Mesenteric fat pad (tissue), 1 donor: ENCODE measurements around the gene BMP3. TPM values are rescaled to one million over a fixed set of nuclear protein-coding genes. Genes with fewer than 3 reads are reported as not detected.
"Not testable (repeated sequence)": the region's sequence is repeated elsewhere in the genome, so short reads cannot be mapped to it uniquely, and the experiment has no call there.

Source experiments
- DNase-seq: peaks from one replicate; pipeline ENCODE4 v3.0.0-alpha.2; 2020; ENCODE audit warnings: low spot score
- long read RNA-seq: library from polyadenylated mRNA; unstranded; transcript quantifications from one replicate; pipeline ENCODE4 v2.0.0, GENCODE V29; 2020
- total RNA-seq: library from RNA; stranded (reverse); fragmentation: NEBNext Ultra II Directional; extraction: Animal tissue kit (Norgen Biotek cat#: 25700); gene quantifications from one replicate; pipeline ENCODE4 v1.2.1, GENCODE V29; 2021
- donor health status: DM: yes; HTN: yes; CAD: no.

BMP3 gene, protein sequence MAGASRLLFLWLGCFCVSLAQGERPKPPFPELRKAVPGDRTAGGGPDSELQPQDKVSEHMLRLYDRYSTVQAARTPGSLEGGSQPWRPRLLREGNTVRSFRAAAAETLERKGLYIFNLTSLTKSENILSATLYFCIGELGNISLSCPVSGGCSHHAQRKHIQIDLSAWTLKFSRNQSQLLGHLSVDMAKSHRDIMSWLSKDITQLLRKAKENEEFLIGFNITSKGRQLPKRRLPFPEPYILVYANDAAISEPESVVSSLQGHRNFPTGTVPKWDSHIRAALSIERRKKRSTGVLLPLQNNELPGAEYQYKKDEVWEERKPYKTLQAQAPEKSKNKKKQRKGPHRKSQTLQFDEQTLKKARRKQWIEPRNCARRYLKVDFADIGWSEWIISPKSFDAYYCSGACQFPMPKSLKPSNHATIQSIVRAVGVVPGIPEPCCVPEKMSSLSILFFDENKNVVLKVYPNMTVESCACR
- not detected for total RNA-seq
- long read RNA-seq = 0 reads

DNA sequence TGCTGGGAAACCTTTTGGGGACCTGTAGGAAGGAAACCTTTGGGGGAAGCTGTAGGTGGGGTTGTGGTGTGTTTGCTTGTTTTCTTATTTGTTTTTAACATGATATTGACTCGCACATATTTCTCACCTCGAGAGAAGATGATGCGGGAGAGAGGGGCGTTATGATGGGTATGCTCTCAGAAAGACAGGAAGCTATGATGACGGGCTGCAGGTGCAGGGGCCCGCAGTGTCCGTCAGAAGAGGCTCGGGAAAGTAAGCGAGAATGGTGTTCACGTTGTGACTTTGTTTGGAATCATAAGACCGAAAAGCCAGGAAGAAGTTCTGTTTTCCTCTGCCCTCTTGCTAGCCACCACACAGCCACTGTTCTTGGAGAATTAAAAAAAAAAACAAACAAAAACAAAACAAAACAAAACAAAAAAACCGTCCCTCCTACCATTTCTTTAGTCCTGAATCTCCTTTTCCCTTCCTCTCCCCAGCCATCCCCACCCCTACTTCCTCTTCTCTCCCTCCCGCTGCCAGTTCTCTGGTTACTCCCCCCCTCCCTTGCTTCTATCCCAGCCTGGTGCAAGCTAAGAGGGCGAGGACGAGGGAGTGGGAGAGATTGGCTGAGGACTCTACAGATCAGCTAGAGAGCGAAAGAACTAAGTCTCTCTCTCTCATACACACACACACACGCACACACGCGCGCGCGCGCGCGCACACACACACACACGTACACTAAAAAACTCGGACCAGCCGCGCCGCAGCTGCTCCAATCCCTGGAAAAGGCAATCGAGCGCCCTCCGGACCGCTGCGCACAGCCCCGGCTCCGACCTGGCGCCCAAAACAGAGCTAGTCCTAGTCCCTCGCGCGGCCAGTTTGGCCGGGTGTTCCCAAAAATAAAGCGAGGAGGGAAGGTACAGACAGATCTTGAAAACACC lies at the start of gene BMP3:
TSS of gene BMP3 (plus strand) at position 648 of the 920 bp plus-strand sequence. CDS start 577 bp downstream, outside the sequence.
- DNase-seq = no peak

DNA sequence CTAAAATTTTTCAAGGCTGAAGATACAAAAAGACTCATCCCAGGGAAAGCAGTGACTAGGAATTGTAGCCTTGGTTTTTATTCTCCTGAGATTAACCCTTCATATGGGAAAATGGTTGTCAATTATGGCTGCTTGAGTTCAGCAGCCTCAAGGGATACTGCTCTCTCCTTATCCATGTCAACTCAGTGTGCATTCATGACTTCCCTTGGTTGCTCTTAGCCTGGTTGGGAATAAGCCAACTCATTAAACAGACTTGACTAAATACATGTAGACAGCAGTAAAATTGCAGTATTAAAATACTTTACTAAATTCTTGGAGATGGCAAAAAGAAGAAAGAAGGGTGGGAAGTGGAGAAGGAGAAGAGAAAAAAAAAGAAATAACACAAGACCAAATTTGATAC lies 44.5 kb upstream of the BMP3 start:
- DNase-seq = no peak

DNA sequence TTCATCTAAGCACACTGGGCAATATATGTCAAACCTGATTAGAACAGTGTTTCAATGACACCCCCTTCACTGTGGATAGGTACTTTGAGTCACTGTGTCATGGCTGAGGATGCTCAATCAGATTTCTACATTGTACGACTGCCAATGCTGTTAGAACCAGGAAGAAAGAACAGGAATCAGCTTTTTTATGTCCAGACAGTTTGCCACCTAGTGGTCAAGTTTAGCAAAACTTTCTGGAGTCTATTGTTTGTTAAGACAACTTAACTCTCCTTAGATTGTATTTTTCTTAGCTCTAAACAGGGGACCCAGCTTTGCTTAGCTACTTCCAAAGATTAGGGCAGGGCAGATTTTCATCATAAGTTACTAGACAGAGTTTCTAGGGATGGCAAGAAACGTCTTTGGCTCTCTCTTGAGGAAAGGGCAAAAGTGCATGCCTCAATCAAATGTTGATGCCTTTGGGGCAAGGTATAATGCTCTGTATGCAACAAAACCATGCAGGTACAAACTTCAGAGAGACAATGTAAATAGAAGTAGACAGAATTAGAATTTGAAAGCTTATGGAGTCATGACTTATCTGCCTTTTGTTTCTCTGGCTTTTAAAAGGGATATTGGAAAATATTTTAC lies 40.5 kb upstream of the BMP3 start:
- no peak for DNase-seq

DNA sequence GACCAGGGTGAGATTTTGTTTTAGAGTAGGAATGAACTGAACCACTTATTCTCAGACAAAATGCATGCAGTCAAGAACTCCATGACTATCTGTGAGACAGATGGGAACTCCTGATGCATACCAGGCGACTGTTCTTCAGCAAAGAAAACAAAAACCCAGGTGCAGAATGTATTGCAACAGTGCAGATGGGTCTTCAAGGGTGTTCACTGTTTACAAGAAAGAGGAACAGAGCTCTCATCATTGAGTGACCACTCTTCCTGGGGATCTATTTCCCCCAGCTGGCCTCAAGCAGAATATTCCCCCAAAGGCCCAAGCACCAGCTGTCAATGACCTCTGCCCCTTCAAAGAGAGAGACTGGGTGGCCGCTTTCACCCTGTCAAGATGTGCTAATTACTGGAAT lies 39.7 kb upstream of the BMP3 start:
- DNase-seq = no peak

DNA sequence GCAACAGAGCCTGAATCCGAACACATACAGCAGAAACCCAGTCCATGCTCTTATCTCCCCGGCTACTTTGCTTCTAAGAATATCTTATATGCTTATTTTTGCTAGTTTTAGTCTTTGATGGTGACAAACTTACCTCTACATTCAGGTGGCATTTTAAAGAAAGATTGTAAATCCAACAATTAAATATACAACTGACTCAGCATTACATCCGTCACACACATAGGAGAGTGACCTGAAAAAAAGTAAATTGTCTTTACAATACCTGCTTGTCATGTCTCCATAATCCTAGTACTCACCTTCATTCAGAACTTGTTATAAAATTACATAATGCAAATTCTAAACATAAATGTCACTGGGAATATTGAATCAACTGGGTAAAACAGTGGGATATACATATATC lies 30.6 kb upstream of the BMP3 start:
- DNase-seq = no peak

DNA sequence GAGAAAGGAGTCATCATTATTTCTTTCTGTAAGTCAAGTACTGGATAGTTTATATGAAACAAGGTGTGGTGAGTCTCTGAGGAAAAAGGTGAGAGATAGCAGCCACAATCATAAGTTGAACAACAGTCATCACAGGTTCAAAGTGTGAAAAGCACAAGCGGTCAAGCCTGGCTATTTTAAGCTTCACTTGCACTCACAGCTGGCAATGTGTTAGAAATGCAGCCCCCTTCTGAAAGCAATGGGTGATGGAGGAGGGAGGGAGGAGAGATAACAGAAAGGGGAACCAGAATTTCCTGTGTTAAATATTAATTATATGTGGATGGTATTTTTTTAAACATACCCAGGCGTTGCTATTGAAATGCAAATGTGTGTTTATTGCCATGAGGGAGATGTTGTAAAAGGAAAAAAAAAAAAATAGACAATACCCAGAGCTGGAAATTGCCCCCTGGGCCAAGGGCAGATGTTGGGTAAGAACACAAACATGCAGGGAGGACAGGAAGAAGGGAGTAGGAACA lies 26.9 kb upstream of the BMP3 start:
- DNase-seq = no peak

DNA sequence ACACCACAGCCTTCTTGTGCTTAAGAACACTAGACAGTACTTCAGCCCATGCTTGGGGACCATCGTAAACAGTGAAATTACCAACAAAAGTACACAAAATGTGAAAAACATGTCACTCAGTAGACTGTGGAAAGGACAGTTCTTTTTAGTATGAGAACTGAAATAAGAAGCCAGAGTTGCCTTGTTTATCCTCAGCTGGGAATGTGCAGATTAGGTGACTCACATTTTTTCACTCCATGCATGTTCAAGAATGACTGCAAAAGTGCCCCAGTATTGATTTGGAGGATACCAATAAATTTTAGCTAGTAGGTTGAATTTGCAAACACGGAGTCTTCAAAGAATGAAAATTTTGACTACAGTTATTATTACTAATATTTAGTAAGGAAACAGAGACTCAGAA lies 23.1 kb upstream of the BMP3 start:
- DNase-seq = no peak

DNA sequence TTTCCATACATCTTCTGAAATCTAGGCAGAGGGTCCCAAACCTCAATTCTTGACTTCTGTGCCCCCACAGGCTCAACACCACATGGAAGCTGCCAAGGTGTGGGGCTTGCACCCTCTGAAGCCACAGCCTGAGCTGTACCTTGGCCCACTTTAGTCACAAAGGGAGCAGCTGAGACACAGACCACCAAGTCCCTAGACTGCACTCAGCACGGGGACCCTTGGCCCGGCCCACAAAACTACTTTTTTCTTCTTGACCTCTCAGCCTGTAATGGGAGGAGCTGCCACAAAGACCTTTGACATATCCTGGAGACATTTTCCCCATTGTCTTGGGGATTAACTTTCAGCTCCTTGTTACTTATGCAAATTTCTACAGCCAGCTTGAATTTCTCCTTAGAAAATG lies 13.9 kb upstream of the BMP3 start:
- not testable (repeated sequence) for DNase-seq

DNA sequence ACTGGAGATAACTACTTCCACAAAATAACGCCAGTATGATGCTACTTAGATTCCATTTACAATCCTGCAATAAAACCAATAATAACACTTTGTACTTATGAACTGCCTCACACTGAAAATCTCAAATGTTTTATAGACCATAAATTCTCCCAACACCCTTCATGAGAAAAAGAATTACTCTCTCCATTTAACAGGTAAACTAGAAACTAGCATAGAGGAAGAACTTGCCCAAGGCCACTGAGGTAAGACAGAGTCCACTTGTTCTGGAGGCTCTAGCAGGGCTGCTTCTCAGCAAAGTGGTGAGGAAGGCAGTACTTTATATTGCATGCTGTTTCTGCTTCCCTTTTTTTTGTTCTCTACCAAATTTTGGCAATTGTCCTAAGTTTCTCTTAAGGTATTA lies 11.5 kb upstream of the BMP3 start:
- no peak for DNase-seq

DNA sequence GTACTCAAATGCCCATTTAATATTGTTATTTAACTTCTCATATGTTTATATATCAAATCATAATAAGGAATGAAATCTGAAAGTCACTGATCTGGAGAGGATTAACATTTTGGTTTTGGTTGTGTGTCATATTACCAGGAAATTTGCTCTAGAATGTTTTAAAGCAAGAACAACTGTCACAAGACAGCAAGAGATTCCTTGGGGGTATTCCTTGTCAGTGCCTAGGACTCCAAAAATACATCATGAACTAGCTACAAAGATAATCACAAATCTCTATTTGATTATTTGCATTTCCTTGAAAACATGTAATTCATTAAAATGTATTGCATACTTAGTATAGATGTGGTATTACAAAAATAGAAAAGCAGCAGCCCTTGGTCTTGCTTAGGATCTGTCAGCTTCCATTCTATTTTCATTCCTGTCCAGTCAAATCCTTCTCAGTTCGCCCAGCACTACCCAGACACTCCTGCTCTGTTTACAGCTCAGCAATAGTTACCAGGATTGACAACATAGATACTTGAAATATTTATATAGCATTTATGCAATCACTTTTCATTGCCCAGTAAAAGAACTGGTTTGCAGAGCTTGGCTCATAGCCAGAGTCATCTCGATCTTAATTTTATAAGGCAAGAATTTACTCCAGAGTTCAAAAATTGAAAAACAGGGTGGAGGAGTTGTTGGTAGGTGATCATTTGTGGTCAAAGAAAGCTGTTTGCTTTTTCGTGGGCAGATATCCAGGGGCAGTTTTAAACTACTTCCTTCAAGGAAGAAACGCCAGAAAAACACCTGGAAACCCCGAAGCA lies 9.2 kb upstream of the BMP3 start:
- no peak for DNase-seq

DNA sequence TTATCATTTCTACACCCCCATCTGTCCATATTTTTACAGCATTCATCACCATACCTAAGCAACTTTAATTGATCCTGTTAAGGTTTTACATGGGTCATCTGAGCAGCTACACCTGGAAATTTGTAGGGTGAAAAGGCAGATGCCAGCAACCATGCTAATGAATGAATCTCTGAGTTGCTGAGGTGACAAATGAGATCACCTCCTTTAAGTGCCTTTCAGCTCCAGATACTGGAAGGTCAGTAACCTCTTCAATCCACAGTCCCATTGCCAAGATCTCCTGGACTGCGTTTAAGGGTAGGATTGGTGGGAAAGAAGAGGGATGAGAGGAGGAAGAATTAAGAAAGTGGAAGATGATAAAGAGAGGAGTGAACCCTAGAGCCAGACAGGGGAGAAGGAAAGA lies 8.5 kb upstream of the BMP3 start:
- DNase-seq = no peak

DNA sequence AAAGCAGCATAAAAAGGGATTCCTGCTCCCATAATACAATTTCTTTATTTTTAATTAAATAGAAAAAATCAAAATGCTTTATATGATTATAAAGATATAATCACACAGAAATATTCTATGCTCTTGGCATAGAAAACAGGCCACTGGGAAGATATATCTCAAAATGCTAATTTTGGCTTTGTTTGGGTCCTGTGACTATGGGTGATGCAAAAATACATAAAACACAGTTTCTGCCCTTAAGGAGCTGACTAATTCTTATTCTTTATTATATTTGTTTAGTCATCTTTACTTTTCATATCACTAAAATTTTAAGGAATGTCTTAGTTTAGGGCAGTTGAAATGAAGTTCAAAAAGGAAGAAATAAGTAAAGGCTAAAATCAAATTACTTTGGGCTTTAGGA lies 7.0 kb upstream of the BMP3 start:
- no peak for DNase-seq

DNA sequence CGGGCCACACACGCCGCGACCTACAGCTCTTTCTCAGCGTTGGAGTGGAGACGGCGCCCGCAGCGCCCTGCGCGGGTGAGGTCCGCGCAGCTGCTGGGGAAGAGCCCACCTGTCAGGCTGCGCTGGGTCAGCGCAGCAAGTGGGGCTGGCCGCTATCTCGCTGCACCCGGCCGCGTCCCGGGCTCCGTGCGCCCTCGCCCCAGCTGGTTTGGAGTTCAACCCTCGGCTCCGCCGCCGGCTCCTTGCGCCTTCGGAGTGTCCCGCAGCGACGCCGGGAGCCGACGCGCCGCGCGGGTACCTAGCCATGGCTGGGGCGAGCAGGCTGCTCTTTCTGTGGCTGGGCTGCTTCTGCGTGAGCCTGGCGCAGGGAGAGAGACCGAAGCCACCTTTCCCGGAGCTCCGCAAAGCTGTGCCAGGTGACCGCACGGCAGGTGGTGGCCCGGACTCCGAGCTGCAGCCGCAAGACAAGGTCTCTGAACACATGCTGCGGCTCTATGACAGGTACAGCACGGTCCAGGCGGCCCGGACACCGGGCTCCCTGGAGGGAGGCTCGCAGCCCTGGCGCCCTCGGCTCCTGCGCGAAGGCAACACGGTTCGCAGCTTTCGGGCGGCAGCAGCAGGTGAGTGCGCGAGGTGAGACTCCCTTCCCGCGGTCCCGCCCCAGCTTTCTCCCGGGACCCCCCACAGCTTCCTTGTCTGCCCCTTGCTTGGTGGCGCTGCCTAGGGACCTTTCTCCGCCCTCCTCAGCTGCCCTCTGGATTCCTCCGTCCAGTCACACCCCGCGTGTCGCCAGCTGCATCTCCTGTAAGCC lies 678 bp downstream of the BMP3 start:
- DNase-seq = no peak

DNA sequence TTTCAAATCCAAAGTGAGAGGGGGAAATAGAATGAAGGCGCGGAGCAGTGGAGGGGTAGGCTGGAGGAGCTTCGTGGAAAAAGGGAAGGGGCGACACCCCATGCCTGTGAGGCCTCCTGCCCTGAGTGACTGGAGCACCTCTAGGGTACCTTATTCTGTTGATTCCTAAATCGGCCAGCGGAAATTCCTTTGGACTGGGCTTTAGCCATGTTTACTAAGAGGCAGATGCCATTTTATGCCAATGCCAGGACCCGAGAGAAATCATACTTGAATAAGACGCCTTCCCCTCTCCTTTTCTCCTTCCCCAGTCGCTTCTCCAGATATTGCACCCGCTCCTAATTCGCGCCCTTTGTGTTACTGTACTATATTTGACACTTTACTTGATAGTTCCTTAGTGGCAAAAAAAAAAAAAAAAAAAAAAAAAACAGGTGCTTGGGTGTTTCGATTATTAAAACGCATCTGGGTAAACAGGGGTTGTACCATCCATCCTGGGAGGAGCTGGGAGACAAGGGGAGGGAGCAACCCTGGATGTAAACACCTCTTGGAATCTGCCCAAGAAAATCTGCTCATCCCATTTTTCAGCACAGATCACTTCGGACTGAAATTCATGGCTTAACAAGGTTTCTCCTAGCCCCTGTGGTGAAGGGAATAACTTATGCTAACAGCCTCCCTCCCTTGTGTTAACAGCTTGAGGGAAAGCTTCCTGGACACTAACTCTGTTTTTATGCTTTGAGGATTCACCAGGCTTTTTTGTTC lies 1.5 kb downstream of the BMP3 start:
- no peak for DNase-seq

DNA sequence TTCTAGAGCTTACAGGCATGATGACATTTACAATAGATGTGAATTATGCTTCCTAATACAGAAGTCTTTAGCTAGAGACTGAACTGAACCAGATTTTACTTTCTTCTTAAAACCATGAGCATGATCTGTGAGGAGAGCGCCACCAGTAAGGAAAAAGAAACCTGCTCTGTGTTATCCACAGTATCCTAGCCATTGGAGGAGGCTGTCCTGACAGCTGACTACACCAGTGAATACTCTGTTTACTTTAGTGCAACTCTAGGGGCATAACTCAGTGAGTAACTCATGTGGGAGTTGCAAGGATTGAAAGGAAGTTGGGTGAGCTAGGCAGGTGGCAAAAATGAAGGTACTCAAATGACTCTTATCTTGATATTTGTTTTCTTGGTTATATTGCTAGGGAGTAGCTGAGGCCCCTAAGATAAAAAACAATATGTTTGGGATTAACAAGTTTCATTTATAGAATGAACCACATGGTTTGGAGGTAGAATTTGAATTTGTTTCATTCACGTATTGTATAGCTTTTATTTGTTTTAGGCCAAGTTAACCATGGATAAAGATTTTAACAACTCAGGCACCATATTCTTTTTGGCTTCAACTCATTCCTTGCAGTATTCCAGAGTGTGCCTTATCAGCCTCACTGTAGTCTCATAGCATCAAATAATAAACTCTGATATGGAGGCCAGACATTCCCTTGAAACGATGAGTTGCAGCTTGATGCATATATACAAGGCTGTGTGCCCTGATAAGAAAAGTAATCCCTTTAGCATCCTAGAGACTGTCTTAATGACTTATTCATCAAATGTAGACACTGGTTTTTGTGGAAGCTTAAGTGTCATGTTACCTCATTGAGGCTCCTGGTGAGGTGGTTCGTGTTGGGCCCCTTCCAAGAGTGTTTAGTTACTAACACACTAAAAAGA lies 2.5 kb downstream of the BMP3 start:
- no peak for DNase-seq

DNA sequence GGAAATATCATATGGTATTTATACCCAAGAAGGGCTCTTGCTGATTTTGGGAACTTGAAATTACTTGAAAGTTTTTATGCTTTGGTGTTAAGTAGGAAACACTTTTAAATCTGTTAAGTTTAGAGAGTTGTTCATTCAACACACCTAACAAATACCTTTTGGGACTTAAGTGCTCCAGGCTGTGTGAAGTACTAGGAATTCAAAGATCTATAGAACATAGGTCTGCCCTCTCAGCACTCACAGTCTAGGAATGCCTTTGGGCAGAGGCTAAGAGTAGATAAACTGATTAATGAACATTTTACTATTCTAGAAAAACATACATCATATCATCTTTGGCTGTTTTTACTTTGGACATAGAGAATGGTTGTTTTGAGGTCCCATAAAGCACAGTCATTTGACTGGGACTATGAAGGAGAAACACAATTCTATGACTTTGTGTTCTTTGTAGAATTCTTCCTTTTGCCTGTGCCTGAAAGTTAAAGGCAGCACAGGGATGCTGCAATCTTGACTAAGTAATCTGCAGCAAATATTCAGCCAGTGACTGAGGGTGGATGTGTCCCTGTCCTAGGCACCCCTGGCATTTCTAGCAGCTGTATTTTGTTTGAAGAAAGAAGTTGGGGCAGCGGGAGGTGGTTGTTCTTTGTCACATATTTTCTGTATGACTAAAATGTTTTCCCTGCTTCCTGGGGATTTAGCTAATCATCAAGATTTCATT lies 8.3 kb downstream of the BMP3 start:
- DNase-seq = no peak

DNA sequence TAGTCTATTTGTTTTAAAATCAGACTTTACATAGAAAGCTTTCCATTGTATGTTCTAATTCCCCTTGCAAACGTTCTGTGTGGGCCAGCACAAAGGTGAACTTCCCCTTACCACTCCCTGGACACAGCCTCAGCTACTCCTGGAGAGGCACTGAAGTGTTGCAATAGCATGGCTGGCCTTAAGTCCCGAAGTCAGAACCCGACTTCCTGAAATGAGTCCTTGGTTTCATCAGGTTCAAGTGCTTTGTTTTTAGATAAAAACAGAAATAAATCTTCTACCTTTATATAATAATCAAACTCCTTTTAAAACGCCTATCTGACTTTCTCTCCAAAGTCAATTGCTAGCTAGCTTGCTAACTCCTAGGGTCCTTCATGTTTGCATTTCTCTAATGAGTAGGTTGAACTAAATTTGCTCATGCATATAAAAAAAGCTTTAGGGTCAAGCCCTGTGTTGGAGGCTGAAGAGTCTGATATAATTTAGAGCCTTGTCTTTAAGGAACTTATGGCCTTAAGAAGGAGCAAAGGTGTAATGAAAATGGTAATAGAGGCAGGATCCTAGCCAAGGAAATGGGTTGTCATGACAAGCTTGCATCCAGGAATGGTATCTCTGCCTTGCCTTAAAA lies 9.0 kb downstream of the BMP3 start:
- no peak for DNase-seq
